Measurements from ENCODE around the gene CALCR.
"Not testable (repeated sequence)": the region's sequence is repeated elsewhere in the genome, so short reads cannot be mapped to it uniquely, and the experiment has no call there.

CALCR gene

GRCh38 chr7:93574646-93575554, at the start of gene CALCR:
TSS of gene CALCR (minus strand) at chr7:93574724. CDS start at chr7:93486981, 87,743 bp downstream.
- peak; percentile 35 for DNase-seq (ENCODE audit: low spot score)

GRCh38 chr7:93623816-93624215, 49.3 kb upstream of the CALCR start:
- DNase-seq (ENCODE audit: low spot score), result no peak

DNA sequence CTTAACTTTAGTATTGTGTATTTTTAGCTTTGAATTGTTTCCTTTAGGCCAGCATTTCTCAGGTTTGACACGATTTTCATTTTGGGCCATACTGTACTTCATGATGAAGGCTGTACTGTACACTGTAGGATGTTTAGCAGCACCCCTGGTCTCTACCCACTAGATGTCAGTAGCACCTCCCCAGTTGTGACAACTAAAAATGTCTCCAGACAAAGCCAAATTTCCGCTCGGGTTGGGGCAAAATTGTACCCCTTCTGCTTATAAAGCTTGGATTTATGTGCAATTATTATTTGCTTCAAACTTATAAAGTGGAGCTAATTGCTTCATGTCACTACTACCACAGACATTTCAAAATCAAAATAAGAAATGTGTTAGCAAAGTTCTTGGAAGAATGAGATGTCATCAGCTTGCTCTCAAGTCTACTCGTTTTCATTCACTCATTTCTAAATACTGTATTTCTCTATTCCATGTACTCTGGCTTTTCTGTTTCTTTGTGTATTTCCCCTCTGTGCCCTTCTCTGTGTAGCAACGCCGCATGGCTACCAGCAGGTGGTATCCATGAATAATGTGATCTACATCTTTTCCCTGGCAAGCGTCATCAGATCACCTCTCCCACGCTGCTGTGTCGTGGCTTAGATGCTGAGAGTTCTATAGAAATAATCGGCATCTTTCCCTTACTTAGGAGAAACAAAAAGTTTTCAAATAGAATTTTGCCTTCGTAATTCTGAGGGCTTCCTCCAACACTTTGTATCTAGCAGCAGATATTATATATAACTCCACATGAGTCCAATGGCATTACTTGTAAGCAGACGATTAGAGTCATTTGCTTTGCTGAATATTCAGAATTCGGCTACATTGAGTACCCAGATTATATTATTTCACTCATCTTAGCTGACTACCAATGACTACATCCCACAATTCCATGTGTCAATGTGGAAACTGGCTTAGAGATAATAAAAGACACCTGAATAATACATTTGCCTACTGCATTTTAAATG, 47.8 kb upstream of the CALCR start:
- peak; percentile 2 for DNase-seq (ENCODE audit: low spot score)

- DNase-seq (ENCODE audit: low spot score), result no peak
Observed at GRCh38 chr7:93620864-93621263, 46.3 kb upstream of the CALCR start.

DNA sequence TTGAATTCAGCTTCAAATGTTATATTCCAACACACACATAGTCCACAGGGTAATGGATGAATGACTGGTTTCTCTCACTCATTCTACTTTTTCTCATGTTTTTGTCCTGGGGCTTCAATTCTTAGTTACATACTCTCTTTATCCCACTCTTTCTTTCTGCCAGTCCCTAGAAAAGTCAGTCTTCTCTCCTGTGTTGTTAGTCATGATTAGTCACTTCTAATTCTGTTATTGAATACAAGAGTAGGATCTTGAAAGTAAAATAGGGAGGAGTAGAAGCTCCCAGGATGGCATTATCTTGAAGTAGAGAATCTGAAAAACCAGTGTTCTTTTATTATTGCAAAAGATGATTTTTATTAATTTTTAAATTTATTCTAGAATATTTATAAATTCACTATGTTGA, 45.5 kb upstream of the CALCR start:
- no peak for DNase-seq (ENCODE audit: low spot score)

DNA sequence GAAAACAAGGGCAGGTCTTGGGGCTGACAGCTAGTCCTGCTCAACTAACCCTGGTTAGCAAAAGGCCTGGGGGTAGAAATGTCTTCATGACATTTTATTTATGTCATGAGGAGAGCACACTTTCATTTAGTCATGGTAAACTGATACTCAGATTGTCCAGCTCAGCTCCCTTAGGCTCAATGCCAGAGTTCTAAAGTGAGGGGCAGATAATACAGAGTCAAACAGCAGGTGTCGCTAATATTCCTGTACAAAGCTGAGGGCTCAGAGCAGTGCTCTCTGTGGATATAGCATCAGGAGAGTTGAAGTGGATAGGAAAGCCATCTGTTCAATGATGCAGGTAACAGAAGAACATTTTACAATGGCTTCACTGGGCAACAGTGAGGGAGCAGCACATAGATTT, 26.8 kb upstream of the CALCR start:
- no peak for DNase-seq (ENCODE audit: low spot score)

- DNase-seq (ENCODE audit: low spot score), result no peak
Observed at GRCh38 chr7:93594250-93594649, 19.7 kb upstream of the CALCR start.

DNA sequence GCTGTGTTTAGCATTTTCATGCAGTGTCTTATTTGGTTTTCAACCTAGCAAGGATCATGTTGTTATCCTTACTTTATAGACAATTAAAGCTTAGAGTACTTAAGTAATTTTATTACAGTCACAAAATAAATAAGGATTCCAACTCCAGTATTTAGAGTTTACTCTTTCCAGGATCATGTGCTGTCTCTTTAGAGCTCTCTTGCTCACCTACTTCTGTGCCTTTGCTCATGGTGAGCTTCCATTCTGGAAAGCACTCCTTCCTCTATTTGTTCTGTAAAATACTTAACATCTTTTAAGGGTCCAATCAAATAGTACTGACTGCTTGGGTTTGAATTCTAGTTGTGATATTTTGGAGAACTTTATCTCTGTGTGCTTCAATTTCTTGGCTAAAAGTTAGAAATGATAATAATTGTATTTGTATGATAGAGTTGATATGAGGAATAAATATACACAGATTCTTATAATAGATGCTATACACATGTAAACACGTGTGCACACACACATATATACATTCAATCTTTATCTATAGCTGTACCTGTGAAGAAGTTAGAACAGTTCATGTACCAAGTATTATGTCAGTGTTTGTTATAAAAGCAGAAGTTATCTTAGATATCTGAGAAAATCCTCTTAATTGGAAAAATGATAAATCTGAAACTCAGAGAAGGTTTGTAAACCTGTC, 18.2 kb upstream of the CALCR start:
- no peak for DNase-seq (ENCODE audit: low spot score)

- DNase-seq (ENCODE audit: low spot score), result not testable (repeated sequence)
Observed at GRCh38 chr7:93591224-93592050, 16.9 kb upstream of the CALCR start.

GRCh38 chr7:93586479-93586865, 11.9 kb upstream of the CALCR start:
- DNase-seq (ENCODE audit: low spot score), result not testable (repeated sequence)

DNA sequence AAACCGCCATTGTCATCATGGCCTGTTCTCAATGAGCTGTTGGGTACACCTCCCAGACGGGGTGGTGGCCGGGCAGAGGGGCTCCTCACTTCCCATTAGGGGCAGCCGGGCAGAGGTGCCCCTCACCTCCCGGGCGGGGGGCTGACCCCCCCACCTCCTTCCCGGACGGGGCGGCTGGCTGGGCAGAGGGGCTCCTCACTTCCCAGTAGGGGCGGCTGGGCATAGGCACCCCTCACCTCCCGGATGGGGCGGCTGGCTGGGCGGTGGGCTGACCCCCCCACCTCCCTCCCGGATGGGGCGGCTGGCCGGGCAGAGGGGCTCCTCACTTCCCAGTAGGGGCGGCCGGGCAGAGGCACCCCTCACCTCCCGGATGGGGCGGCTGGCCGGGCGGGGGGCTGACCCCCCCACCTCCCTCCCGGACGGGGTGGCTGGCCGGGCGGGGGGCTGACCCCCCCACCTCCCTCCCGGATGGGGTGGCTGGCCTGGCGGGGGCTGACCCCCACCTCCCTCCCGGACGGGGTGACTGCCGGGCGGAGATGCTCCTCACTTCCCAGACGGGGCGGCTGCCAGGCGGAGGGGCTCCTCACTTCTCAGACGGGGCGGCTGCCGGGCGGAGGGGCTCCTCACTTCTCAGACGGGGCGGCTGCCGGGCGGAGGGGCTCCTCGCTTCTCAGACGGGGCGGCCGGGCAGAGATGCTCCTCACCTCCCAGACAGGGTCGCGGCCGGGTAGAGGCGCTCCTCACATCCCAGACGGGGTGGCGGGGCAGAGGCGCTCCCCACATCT, 11.4 kb upstream of the CALCR start:
- DNase-seq (ENCODE audit: low spot score), result not testable (repeated sequence)

DNA sequence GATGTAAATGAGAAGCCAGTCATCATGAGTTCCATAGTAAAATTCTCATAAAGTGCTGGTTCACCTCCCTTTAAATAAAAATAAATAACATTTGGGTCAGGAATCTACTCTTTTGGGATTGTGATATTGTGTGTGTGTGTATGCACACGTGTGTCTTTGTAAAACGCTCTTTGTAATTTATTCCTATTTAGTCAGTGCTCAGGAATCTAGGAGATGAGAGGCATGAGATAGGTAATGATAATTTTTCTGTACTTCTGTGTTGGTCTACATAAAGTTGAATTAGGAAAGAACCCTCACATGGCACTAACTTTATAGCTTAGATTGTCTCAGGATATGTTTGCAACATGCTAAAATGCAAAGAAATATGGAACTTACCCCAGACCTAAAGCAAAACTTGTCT, 4.9 kb upstream of the CALCR start:
- DNase-seq (ENCODE audit: low spot score), result no peak

GRCh38 chr7:93578762-93579161, 4.2 kb upstream of the CALCR start:
- peak; percentile 31 for DNase-seq (ENCODE audit: low spot score)

DNA sequence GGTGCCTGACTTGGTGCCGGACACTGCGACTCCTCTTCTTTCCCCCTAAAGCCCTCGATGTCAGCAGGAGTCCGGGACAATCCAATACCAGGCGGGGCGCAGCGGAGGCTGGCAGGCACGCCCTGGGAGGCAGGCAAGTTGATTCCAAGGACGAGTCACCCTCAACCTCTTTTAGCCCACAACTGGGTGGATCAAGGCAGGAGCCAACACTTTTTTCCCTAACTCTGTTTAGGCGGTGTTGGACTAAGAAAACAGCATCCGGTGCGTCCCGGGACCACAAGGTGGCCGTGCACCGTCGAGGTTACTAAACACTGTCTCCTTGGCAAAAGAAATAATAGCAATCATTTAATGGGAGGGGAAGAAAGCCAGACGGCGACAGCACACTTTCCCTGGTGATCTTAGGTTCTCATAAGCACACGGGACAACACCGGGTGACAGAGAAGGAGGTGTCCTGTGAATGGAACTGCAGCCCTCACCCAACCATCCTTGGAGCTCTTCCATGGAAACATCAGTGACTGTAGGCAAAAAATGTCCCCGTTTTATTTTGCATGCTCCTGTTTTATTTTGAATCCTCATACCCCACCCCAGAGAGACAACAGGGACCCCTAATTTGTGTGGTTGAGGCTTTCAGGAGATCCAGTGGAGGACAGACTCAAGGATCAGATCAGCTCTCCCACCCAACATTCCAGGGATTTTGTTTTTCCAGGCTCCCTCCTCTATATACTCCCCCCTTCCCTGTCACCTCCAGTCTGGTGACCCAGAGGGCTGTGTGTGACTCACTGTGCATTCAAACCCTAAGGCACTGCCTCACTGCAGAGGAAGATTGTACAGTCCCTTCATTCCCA, 1.3 kb upstream of the CALCR start:
- DNase-seq (ENCODE audit: low spot score), result peak; percentile 29

GRCh38 chr7:93574269-93574645, 267 bp downstream of the CALCR start:
- no peak for DNase-seq (ENCODE audit: low spot score)

DNA sequence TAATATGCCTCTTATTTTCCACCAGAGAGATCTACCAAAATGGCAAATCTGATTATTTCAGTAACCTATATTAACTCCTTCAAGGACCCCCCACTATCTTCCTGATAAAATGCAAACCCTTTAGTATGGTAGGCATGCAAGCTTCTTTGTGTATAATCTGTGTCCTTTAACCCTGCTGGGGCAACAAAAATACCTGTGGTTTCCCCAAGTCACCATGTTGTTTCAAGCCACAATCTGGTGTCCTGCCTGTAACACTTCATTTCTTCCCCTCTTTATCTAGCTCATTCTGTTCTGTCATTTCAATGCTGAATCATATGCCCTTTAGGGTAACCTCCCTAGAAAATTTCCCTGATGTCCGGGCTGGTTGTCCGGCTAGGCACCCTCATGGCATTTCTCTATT, 5.3 kb downstream of the CALCR start:
- no peak for DNase-seq (ENCODE audit: low spot score)

DNA sequence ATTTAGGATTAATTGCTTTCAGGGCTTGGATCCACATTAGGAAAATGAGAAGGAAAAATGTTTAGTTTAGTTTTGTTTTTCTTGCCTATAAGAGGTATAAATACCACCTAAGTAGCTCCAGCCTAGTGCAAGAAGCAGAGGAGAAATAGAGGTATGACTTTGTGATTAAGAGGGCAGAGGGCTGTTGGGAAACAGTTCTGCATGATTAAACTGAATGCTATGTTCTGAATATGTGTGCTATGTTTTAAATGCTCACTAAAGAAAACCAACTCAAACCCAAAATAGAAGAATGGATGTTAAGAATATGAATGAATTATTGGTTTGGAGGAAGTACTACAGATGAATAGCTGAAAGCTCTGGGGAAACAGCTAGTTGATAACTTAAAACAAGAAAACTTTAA, 7.6 kb downstream of the CALCR start:
- DNase-seq (ENCODE audit: low spot score), result no peak

DNA sequence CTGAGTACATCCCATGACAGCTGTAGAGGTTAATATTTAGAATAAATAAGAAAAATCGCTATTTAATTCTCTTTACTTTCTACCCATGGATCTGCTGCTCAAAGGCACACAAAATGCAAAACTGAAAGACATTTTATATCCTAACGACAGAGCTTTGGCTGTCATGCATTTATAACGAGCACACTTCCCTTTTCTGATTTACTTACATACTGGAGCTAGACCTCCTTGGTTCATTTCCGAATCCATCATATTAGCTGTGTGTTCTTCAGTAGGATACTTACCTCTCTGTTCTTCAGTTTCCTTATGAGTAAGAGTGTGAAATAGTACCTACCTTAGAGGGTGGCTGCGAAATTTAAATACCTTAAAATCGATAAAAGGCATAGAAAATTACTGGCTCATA, 10.9 kb downstream of the CALCR start:
- no peak for DNase-seq (ENCODE audit: low spot score)

- DNase-seq (ENCODE audit: low spot score), result no peak
Observed at GRCh38 chr7:93562936-93563335, 11.6 kb downstream of the CALCR start.

DNA sequence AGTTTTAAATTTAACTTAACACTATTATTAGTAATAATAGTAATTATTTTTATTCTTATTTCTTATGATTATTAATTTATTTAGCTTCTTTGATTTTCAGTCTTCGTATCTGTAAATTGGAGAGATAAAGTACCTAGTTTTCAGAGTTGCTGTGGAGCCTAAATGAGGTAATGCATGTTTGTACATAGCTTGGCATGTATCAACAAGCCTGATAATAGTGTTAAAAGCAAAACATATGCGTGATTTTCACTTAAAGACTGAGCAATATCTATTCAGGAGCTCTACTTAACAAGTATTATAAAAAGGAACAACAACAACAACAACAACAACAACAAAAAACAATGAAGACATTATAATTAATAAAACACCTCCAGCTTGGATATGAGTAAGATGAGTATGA, 12.4 kb downstream of the CALCR start:
- no peak for DNase-seq (ENCODE audit: low spot score)
